Spinal cord (tissue), 10 donors: ENCODE data around the gene MTA1. TPM values are rescaled to one million over a fixed set of nuclear protein-coding genes. Genes with fewer than 3 reads are reported as not detected.

ENCODE experiments used
- DNase-seq, 6 donors: peaks; one replicate each; pipeline versions ENCODE4 v3.0.0 to v3.0.0-alpha.2; 2013 to 2015; ENCODE audit warnings: low spot score in 6 of 6, low read depth in 4 of 6
- H3K27ac ChIP-seq: one replicate; pipeline ENCODE4 v1.5.1; 2013; ENCODE audit warnings: low read depth, low read length, control low read depth
- H3K27me3 ChIP-seq: one replicate; pipeline ENCODE4 v1.6.1; 2013; ENCODE audit warnings: low read length; ENCODE audit not compliant: control insufficient read depth, insufficient read depth
- H3K36me3 ChIP-seq: one replicate; pipeline ENCODE4 v1.6.1; 2013; ENCODE audit warnings: low read length; ENCODE audit not compliant: control insufficient read depth, insufficient read depth
- H3K4me1 ChIP-seq: one replicate; pipeline ENCODE4 v1.6.1; 2013; ENCODE audit warnings: low read length; ENCODE audit not compliant: control insufficient read depth, insufficient read depth
- H3K4me3 ChIP-seq: one replicate; pipeline ENCODE4 v1.5.1; 2013; ENCODE audit warnings: low read depth, low read length, control low read depth
- H3K9me3 ChIP-seq: one replicate; pipeline ENCODE4 v1.6.1; 2013; ENCODE audit warnings: low read length; ENCODE audit not compliant: control insufficient read depth, insufficient read depth
- WGBS: methylation state at CpG from one replicate; pipeline ENCODE4 v1.1.5; 2013; ENCODE audit warnings: missing lambda C conversion rate; ENCODE audit not compliant: insufficient coverage; 5-methylcytosine and 5-hydroxymethylcytosine counted together
- polyA plus RNA-seq, 2 donors: library from polyadenylated mRNA; unstranded; fragments of 120-200 nt; gene quantifications; one replicate each; pipeline ENCODE4 v1.2.1, GENCODE V29; 2013; ENCODE audit not compliant: insufficient read length in 2 of 2
- total RNA-seq, 2 donors: library from RNA; depleted of rRNA in 1 of 2; stranded (reverse); fragments of 120-200 nt in 1 of 2; fragments of >200 nt in 1 of 2; gene quantifications; one replicate each; pipeline versions ENCODE4 v1.2.3 to v1.2.4, GENCODE V29; 2013 to 2014
- donor health status: healthy.

Gene MTA1
- total and polyA plus RNA-seq, 4 donors: 40.9 to 202 (median 126) TPM

DNA sequence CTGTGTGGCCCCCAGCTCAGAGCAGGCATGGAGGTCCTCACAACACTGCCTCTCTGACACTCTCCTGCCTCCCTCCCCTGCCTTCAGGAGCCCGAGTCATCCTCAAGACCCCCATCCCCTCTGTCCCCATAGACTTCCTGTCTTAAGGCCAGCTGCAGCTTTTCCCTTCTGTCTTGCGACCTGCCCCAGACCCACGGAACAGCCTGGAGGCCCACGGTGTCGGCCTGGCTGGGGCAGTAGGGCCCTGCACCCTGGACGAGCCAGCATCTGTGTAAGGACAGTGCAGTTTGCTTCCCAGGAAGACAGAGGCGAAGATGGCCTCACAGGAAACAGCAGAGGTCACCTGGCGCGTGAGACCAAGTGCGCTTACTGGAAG, 81.1 kb downstream of the MTA1 start:
- no peak for DNase-seq
- Histone ChIP-seq H3K27me3 (no peaks in the 10 kb centered on the region), H3K27ac (no peak overlapping the region), H3K36me3 (peaks cover 46% of the 10 kb centered on the region), H3K9me3 (no peaks in the 10 kb centered on the region), H3K4me1 (peaks cover 43% of the 10 kb centered on the region), H3K4me3 (no peak overlapping the region)
- whole genome bisulfite sequencing: 77% methylated on average over 10 of the region's 10 CpGs

DNA sequence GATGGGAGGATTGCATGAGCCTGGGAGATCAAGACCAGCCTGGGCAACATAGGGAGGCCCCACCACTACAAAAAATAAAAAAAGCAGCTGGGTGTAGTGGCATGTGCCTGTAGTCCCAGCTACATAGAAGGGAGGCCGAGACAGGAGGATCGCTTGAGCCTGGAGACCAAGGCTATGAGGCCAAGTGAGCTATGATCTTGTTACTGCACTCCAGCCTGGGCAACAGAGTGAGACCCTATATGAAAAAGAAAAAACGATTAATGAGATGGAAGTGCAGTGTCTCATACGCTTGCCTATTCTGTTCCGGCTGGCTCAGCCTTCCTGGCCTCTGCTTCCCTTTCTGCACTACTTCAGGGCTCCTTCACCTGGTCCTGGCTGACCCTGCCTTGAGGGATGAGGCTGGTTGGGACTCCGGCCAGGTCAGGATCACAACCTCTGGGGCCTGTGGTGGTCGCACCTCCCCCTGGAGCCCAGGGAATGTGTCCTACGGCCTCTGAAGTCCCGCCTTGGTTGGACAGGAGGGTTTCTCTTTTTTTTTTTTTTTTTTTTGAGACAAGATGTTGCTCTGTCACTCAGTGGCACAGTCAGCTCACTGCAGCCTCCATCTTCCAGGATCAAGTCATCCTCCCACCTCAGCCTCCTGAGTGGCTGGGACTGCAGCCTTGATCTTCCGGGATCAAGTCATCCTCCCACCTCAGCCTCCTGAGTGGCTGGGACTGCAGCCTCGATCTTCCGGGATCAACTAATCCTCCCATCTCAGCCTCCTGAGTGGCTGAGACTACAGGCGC, 82.1 kb downstream of the MTA1 start:
- Histone ChIP-seq H3K4me1 (peaks cover 43% of the 10 kb centered on the region), H3K27me3 (no peaks in the 10 kb centered on the region), H3K4me3 (no peak overlapping the region), H3K27ac (no peak overlapping the region), H3K36me3 (peaks cover 37% of the 10 kb centered on the region), H3K9me3 (no peaks in the 10 kb centered on the region)
- 97% methylated on average over 9 of the region's 13 CpGs for WGBS
- DNase-seq: no peak

- peaks cover 43% of the 10 kb centered on the region for H3K4me1 ChIP-seq
- H3K36me3 ChIP-seq: peaks cover 27% of the 10 kb centered on the region
- 86% methylated on average over 18 of the region's 18 CpGs for WGBS
- no peaks in the 10 kb centered on the region for H3K27me3 ChIP-seq
- no peak overlapping the region for H3K4me3 ChIP-seq
- H3K9me3 ChIP-seq: no peaks in the 10 kb centered on the region
- no peak overlapping the region for H3K27ac ChIP-seq
- DNase-seq: no peak
These were observed 83.0 kb downstream of the MTA1 start for GRCh38 chr14:105502446-105503295.

DNA sequence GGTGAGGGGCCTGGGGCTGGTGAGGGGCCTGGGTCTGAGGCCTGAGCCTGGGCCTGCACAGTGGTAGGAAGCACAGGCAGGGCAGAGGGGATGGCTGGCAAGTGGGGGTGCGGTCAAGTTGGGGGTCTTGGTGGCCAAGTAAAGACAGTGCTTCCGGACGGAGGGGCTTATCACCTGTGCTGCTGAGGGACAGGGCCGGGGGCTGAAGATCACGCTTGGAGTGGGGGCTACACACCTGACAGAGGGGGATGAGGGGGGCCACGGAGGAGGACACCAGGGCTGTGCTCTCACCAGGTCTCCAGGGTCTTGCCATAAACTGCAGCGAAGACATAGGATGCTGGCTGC, 83.6 kb downstream of the MTA1 start:
- no peak for DNase-seq
- WGBS: 95% methylated on average over 6 of the region's 7 CpGs
- H3K4me1 ChIP-seq: peaks cover 38% of the 10 kb centered on the region
- no peaks in the 10 kb centered on the region for H3K9me3 ChIP-seq
- H3K27ac ChIP-seq: no peak overlapping the region
- no peaks in the 10 kb centered on the region for H3K27me3 ChIP-seq
- no peak overlapping the region for H3K4me3 ChIP-seq
- H3K36me3 ChIP-seq: peaks cover 22% of the 10 kb centered on the region

DNA sequence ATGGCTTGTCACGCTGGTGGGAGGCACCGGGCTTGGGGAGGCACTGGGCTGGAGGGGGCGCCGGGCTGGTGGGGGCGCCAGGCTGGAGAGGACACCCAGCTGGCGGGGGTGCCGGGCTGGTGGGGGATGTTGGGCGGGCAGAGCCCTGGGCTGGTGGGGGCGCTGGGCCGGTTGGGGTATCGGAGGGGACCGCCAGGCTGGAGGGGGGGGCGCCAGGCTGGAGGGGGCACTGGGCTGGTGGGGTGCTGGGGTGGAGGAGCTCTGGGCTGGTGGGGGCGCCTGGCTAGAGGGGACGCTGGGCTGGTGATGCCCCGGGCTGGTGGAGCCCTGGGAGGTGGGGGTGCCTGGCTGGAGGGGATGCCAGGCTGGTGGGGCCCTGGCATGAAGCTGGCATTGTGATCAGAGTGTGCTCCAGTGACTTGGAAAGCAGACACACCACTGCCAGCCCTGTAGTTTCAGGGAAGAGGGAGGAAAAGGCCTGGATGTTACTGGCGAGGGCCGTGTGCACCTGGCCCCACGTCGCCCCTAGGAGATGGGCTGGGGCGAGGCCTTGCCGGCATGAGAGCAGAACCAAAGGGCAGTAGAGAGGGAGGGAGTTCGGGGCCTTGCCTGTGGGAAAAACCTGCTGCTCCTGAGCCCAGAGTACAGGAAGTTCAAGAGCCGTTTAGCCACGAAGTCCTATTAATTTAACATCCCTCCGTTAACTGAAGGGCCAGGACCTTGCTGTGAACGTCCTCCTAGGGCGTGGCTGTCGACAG, 84.5 kb downstream of the MTA1 start:
- Histone ChIP-seq H3K4me3 (no peak overlapping the region), H3K9me3 (no peaks in the 10 kb centered on the region), H3K27me3 (no peaks in the 10 kb centered on the region), H3K4me1 (peaks cover 30% of the 10 kb centered on the region), H3K27ac (no peak overlapping the region), H3K36me3 (peaks cover 13% of the 10 kb centered on the region)
- WGBS: 64% methylated on average over 14 of the region's 29 CpGs
- no peak for DNase-seq

DNA sequence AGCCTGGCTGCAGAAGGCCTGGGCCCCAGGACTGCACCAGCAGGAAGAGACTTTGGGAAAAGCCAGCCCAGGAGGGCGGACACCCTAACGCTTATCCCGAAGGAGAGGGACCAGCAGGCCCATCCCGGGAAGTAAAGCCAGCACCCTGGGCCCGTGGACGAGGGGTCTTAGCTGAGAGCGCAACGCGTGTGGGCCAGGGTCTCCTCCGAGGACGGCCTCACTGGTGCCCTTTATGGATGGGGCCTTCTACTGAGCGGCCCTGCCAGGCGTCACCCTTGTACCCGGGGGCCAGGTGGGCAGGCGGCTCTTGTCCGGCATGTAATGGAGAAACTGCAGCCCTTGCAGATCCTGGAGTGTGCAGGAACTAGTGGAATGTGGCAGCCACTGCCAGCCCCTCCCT, 85.5 kb downstream of the MTA1 start:
- H3K27ac ChIP-seq: no peak overlapping the region
- H3K36me3 ChIP-seq: peaks cover 3% of the 10 kb centered on the region
- WGBS: 86% methylated on average over 16 of the region's 16 CpGs
- H3K9me3 ChIP-seq: no peaks in the 10 kb centered on the region
- DNase-seq: no peak
- H3K4me1 ChIP-seq: peaks cover 20% of the 10 kb centered on the region
- H3K4me3 ChIP-seq: no peak overlapping the region
- no peaks in the 10 kb centered on the region for H3K27me3 ChIP-seq

GRCh38 chr14:105507247-105507646, 87.6 kb downstream of the MTA1 start:
- Histone ChIP-seq H3K4me3 (no peak overlapping the region), H3K27me3 (no peaks in the 10 kb centered on the region), H3K27ac (no peak overlapping the region), H3K36me3 (no peaks in the 10 kb centered on the region), H3K4me1 (peaks cover 12% of the 10 kb centered on the region), H3K9me3 (no peaks in the 10 kb centered on the region)
- WGBS: 86% methylated on average over 16 of the region's 17 CpGs
- no peak for DNase-seq

DNA sequence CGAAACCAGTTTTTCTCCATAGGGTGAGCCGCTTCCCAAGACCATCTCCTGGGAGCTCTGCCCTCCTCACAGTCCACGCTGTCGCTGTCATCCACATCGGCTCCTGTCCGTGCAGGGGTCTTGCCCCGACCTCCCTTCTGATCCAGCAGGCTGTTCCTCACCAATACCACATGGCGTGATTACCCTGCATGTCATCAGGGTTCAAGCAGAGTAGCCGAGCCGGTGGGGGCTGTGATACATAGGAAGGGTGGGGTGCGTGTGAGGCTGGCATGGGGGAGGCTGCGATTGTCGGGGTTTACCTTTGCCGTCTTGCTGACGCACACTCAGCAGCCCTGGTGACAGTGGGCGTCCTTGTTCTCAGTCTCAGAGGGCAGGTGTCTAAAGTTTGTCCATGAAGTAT, 88.4 kb downstream of the MTA1 start:
- DNase-seq: no peak
- H3K9me3 ChIP-seq: no peaks in the 10 kb centered on the region
- 94% methylated on average over 16 of the region's 16 CpGs for WGBS
- H3K36me3 ChIP-seq: no peaks in the 10 kb centered on the region
- H3K4me1 ChIP-seq: peaks cover 12% of the 10 kb centered on the region
- no peaks in the 10 kb centered on the region for H3K27me3 ChIP-seq
- no peak overlapping the region for H3K4me3 ChIP-seq
- no peak overlapping the region for H3K27ac ChIP-seq

GRCh38 chr14:105508601-105509000, 89.0 kb downstream of the MTA1 start:
- Histone ChIP-seq H3K27ac (no peak overlapping the region), H3K36me3 (no peaks in the 10 kb centered on the region), H3K9me3 (no peaks in the 10 kb centered on the region), H3K4me3 (no peak overlapping the region), H3K4me1 (peaks cover 12% of the 10 kb centered on the region), H3K27me3 (no peaks in the 10 kb centered on the region)
- DNase-seq: no peak
- 94% methylated on average over 11 of the region's 12 CpGs for WGBS
